ENCODE results near the gene PRDM11. TPM values are rescaled to one million over a fixed set of nuclear protein-coding genes. Genes with fewer than 3 reads are reported as not detected.

Gene PRDM11
- total RNA-seq, 1 experiment from 2014 or later = 14.7 TPM

GRCh38 chr11:45266676-45267020 lies 120.2 kb downstream of the PRDM11 start:
- peaks cover 4% of the 10 kb centered on the region; the same call in 1 of the 2 replicates for H3K9me3 ChIP-seq (replicated peaks)
- no peak for DNase-seq
- H3K27me3 ChIP-seq = peaks cover 9% of the 10 kb centered on the region; the same call in 1 of the 2 replicates
- H3K4me1 ChIP-seq = no peaks in the 10 kb centered on the region
- H3K27ac ChIP-seq = no peak overlapping the region
- H3K36me3 ChIP-seq = no peaks in the 10 kb centered on the region
- H3K4me3 ChIP-seq = no peak overlapping the region

DNA sequence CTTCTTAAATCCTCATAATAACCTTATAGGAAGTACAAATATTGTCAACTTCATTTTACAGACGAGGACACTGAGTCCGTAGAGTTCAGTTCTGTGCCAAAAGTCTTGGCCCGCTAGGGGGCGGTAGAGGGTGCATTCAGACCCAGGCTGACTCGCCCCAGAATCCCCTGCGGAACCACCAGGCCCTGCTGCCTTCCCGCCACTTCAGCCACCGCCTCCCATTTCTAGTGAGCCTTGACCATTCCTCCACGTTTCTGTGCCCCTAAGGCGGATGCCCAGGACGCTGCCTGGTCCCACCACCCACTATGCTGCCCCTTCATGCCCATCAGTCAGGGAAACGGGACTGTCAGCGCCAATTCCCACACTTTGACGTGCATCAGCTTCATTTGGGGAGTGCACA lies 120.6 kb downstream of the PRDM11 start:
- Histone ChIP-seq H3K4me3 (no peak overlapping the region), H3K36me3 (no peaks in the 10 kb centered on the region), H3K4me1 (no peaks in the 10 kb centered on the region), H3K9me3 (replicated peaks) (peaks cover 4% of the 10 kb centered on the region; the same call in 1 of the 2 replicates), H3K27me3 (peaks cover 9% of the 10 kb centered on the region; the same call in 1 of the 2 replicates), H3K27ac (no peak overlapping the region)
- peak; percentile 29 to 38 for DNase-seq

DNA sequence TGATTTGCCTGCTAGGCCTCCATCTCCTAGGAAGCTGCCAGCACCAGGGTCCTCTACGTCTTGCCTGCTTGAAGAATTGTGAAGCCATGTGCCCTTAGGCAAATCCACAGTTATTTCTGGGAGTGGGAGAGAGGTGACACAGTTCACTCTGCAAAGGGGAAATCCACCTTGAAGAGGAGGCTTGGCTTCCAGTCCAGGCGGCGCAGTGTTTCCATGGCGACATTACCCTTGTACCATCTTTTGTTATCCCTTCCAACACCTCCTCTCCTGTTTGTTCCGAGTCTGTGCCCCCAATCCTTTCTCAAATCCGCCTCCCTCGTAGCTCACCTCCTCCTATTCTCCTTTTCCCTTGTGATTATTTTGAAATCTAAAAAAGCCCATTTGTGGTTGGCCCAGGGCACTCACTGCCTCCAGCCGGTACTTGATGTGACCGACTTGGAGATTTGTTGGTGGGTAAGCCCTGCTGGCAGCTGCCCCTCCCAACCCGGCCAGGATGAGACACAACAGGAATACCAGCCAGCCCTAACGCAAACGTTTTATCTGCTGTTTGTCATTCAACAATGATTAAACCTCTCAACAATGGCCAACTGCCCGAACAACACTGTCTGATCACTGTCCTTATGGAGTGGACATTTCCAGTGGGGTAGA lies 121.3 kb downstream of the PRDM11 start:
- no peaks in the 10 kb centered on the region for H3K36me3 ChIP-seq
- no peak overlapping the region for H3K4me3 ChIP-seq
- no peak for DNase-seq
- no peak overlapping the region for H3K27ac ChIP-seq
- H3K9me3 ChIP-seq (replicated peaks) = peaks cover 4% of the 10 kb centered on the region; the same call in 1 of the 2 replicates
- H3K27me3 ChIP-seq = peaks cover 9% of the 10 kb centered on the region; the same call in 1 of the 2 replicates
- H3K4me1 ChIP-seq = no peaks in the 10 kb centered on the region

DNA sequence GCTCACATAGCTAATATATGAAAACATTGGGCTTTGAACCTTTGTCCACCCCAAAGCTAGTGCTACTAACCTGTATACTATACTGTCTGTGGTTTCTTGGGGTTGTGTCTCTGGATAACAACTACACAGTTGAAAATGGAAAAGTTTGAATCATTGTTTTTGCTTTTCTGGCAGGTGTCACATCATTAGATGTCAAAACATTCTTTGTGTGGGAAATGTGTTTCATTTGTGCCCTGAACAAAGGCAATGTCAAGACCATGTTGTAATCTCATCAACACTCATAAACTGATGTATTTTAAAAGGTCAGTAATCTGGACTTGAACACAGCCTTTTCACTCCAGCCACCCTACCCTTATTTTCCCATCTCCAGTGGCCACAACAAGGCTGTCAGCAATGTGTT lies 123.2 kb downstream of the PRDM11 start:
- Histone ChIP-seq H3K27ac (no peak overlapping the region), H3K36me3 (no peaks in the 10 kb centered on the region), H3K4me1 (no peaks in the 10 kb centered on the region), H3K27me3 (peaks cover 9% of the 10 kb centered on the region), H3K4me3 (no peak overlapping the region), H3K9me3 (replicated peaks) (peaks cover 4% of the 10 kb centered on the region; the same call in 1 of the 2 replicates)
- DNase-seq = no peak

DNA sequence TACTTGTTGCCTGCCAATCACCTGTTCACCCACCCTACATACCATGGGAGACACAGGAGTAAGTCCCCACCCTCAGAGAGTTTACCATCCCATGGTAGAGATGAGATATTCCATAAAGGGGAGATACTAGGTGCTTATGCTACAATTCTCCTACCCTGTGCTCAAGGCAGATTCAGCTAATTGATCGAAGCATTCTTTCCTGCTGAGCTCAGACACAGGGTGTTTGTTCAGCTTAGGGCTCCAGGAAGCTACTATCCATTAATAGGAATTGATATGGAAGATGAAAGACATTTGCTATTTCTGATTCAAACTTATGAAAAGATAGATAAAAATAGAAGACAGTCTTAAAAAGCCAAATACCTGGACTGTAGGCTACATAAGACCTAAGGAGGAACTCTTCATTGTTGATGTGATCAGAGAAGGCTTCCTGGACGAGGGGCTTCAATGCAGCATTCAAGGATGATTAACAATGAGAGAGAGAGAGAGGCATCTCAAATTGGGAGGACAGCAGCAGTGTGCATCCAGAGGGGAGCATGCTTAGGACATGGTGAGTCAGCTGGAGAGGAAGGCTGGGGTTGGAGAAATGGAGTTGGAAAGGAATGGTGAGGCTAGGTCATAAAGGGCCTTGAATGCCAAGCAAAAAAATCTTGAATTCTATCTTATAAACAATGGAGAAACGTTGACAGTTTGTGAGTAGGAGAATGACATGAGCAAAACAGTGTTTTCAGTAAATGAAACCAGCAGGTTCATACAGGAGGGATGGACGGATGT lies 124.7 kb downstream of the PRDM11 start:
- Histone ChIP-seq H3K36me3 (no peaks in the 10 kb centered on the region), H3K4me1 (no peaks in the 10 kb centered on the region), H3K27ac (no peak overlapping the region), H3K27me3 (peaks cover 9% of the 10 kb centered on the region), H3K9me3 (replicated peaks) (peaks cover 4% of the 10 kb centered on the region; the same call in 1 of the 2 replicates), H3K4me3 (no peak overlapping the region)
- no peak for DNase-seq

GRCh38 chr11:45272701-45273100 lies 126.3 kb downstream of the PRDM11 start:
- Histone ChIP-seq H3K4me1 (no peaks in the 10 kb centered on the region), H3K9me3 (replicated peaks) (peaks cover 4% of the 10 kb centered on the region; the same call in 1 of the 2 replicates), H3K36me3 (no peaks in the 10 kb centered on the region), H3K4me3 (no peak overlapping the region), H3K27me3 (peaks cover 9% of the 10 kb centered on the region), H3K27ac (no peak overlapping the region)
- DNase-seq = no peak

GRCh38 chr11:45273509-45273908 lies 127.1 kb downstream of the PRDM11 start:
- H3K9me3 ChIP-seq (replicated peaks) = peaks cover 4% of the 10 kb centered on the region; the same call in 1 of the 2 replicates
- peaks cover 6% of the 10 kb centered on the region for H3K27me3 ChIP-seq
- H3K4me3 ChIP-seq = no peak overlapping the region
- no peak overlapping the region for H3K27ac ChIP-seq
- H3K4me1 ChIP-seq = no peaks in the 10 kb centered on the region
- H3K36me3 ChIP-seq = no peaks in the 10 kb centered on the region
- no peak for DNase-seq

GRCh38 chr11:45274206-45274605 lies 127.8 kb downstream of the PRDM11 start:
- Histone ChIP-seq H3K4me1 (no peaks in the 10 kb centered on the region), H3K9me3 (replicated peaks) (peaks cover 4% of the 10 kb centered on the region; the same call in 1 of the 2 replicates), H3K27ac (no peak overlapping the region), H3K27me3 (peaks cover 5% of the 10 kb centered on the region; the same call in 1 of the 2 replicates), H3K36me3 (no peaks in the 10 kb centered on the region), H3K4me3 (no peak overlapping the region)
- DNase-seq = no peak

GRCh38 chr11:45275828-45276227 lies 129.4 kb downstream of the PRDM11 start:
- no peaks in the 10 kb centered on the region for H3K4me1 ChIP-seq
- H3K9me3 ChIP-seq (replicated peaks) = no peaks in the 10 kb centered on the region
- no peak for DNase-seq
- H3K27ac ChIP-seq = no peak overlapping the region
- H3K27me3 ChIP-seq = peaks cover 3% of the 10 kb centered on the region; the same call in 1 of the 2 replicates
- H3K36me3 ChIP-seq = no peaks in the 10 kb centered on the region
- H3K4me3 ChIP-seq = no peak overlapping the region

DNA sequence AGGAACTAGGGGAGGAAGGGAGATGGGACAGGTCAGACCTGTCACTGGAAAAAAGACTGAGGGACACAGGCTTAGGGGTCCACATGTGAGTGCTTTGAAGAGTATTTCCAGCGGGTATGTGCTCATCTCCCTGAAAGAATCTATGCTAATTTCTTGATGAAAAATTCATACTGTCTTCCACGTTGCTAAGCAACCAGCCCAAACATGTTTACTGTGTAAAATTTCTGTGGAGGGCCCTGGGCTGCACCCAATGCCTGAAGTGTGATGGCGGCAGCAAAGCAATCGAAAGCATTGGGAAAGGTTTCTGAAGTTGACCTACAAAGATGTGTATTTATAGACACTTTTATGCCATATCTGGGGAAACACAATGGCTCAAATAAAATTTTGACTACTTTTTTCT lies 132.3 kb downstream of the PRDM11 start:
- Histone ChIP-seq H3K27ac (no peak overlapping the region), H3K4me3 (no peak overlapping the region), H3K36me3 (no peaks in the 10 kb centered on the region), H3K27me3 (peaks cover 4% of the 10 kb centered on the region; the same call in 1 of the 2 replicates), H3K4me1 (no peaks in the 10 kb centered on the region), H3K9me3 (replicated peaks) (no peaks in the 10 kb centered on the region)
- DNase-seq = no peak

GRCh38 chr11:45279645-45280044 lies 133.2 kb downstream of the PRDM11 start:
- H3K4me3 ChIP-seq = no peak overlapping the region

DNA sequence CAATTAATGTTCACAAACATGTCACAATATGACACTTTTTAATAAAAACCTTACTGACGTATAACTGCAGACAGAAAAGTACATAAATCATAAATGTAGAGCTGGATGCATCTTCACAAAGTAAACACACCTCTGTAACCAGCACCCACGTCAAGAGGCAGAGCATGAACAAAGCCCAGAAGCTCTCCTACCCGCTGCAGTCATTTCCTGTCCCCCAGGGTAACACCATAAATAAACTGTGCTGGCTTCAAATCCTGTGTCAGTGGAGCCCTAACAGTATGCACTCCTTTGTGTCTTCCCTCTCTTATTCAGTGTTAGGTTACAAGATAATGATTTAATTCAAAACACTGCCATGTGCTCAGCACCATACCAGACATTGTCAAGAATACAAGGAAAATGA lies 134.0 kb downstream of the PRDM11 start:
- no peak for DNase-seq
- Histone ChIP-seq H3K27me3 (peaks cover 14% of the 10 kb centered on the region; the same call in 1 of the 2 replicates), H3K27ac (no peak overlapping the region)

More at GRCh38 chr11:45279645-45280044, 133.2 kb downstream of the PRDM11 start:
- DNase-seq = no peak
- Histone ChIP-seq H3K9me3 (replicated peaks) (no peaks in the 10 kb centered on the region), H3K27me3 (peaks cover 7% of the 10 kb centered on the region; the same call in 1 of the 2 replicates), H3K36me3 (no peaks in the 10 kb centered on the region), H3K4me1 (no peaks in the 10 kb centered on the region), H3K27ac (no peak overlapping the region)

DNA sequence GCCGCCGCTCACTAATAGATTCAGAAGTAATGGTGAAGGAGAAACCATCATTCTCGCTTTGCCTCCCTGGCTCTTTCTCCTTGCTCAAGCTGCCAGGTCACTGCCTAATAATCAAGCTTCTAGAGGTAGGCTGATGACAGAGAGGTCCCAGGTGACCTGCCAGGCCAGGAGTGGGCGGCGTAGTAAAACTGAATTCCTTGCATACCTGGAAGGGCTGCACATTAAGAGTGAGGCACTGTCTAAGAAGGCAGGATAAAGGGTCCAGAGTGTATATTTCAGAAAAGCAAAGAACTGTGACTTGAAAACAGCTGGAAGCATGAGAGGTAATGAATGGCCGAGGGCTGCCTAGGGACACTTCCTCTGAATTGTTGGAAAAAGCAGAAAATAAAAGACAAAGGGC lies 135.6 kb downstream of the PRDM11 start:
- Histone ChIP-seq H3K4me3 (no peak overlapping the region), H3K4me1 (no peaks in the 10 kb centered on the region), H3K36me3 (no peaks in the 10 kb centered on the region), H3K27ac (no peak overlapping the region), H3K27me3 (peaks cover 14% of the 10 kb centered on the region), H3K9me3 (replicated peaks) (no peaks in the 10 kb centered on the region)
- no peak for DNase-seq

More for the DNA sequence above, 134.0 kb downstream of the PRDM11 start:
- no peaks in the 10 kb centered on the region for H3K9me3 ChIP-seq (replicated peaks)
- H3K4me3 ChIP-seq = no peak overlapping the region
- H3K36me3 ChIP-seq = no peaks in the 10 kb centered on the region
- H3K4me1 ChIP-seq = no peaks in the 10 kb centered on the region

Data from SJCRH30 (cell line).